HL-60 (cell line): ENCODE data around the gene CLEC20A.
A peak's percentile ranks its signal among the peaks of the same experiment; 100 is the strongest.

Experiments
- DNase-seq, 2 experiments: peaks; one replicate each; pipeline ENCODE4 v3.0.0-alpha.2; 2010 to 2020; ENCODE audit warnings: low read depth in 1 of 2, low spot score in 1 of 2
- H3K27ac ChIP-seq: fragments of 250-450 bp; sonication (Bioruptor Pico); replicated peaks from 2 replicates; pipeline ENCODE4 v1.5.1; 2020; ENCODE audit warnings: mild to moderate bottlenecking, moderate library complexity
- H3K27me3 ChIP-seq: fragments of 250-450 bp; sonication (Bioruptor Pico); 2 replicates; pipeline ENCODE4 v1.5.1; 2021; ENCODE audit warnings: mild to moderate bottlenecking, moderate library complexity; ENCODE audit not compliant: insufficient read depth, poor library complexity, severe bottlenecking
- H3K4me3 ChIP-seq: replicated peaks from 2 replicates; pipeline ENCODE4 v1.5.1; 2011; ENCODE audit warnings: mild to moderate bottlenecking, control low read depth, low read length; ENCODE audit not compliant: insufficient read depth
- GABPA ChIP-seq: IDR thresholded peaks from 2 replicates; pipeline ENCODE4 v1.6.1; 2012; ENCODE audit warnings: low read depth
- POLR2AphosphoS5 ChIP-seq: IDR thresholded peaks from 2 replicates; pipeline ENCODE4 v1.6.1; 2012; ENCODE audit warnings: low read depth
- REST ChIP-seq: IDR thresholded peaks from 2 replicates; pipeline ENCODE4 v1.6.1; 2012; ENCODE audit warnings: low read depth; ENCODE audit not compliant: insufficient replicate concordance
- SPI1 ChIP-seq: IDR thresholded peaks from 2 replicates; pipeline ENCODE4 v1.6.1; 2012; ENCODE audit warnings: low read depth, mild to moderate bottlenecking, borderline replicate concordance
- TF ChIP-seq, protein P1 (sequence below): IDR thresholded peaks from one replicate; pipeline ENCODE4 v1.5.1; 2011; ENCODE audit warnings: low read length, control low read depth, inconsistent platforms; ENCODE audit not compliant: insufficient read depth

CLEC20A gene

DNA sequence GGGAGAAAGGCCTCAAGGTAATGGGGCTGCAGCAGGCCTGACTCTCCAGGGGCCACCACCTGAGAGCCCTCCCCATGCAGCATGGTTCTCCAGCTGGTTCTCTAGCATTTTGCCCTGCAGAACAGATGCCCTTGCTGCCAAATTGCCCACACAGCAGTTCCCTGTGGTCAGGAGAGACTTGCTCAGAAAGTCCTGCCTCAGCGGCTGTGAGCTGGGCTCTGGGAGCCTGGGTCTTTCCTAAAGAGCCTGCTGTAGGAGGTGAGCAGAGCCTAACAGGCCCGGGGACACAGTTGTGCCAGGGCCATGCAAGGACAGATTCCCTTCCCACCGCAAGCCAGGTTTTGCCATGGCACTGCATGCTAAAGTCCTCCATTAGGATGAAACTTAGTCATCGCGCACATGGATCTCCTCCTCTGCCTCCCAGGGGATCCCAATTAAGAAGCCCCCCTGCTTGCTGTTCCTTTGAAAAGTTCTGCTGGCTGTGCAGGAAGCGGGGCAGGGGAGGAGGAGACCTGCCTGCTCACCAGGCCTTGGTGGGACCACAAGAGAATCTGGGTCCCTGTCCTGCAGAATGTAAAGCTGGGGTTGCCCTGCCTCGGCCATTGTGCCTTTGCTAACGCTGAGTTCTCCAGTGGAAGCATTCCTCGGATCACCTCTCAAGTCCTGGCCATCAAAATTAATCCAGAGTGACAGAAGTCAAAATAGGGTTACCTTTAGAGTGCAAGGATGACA lies 37.5 kb upstream of the CLEC20A start:
- Histone ChIP-seq H3K27me3 (no peaks in the 10 kb centered on the region), H3K4me3 (no peak overlapping the region), H3K27ac (no peak overlapping the region)
- DNase-seq: no peak
- TF ChIP-seq SPI1: no peak
- no peak for TF ChIP-seq REST
- TF ChIP-seq, protein P1, sequence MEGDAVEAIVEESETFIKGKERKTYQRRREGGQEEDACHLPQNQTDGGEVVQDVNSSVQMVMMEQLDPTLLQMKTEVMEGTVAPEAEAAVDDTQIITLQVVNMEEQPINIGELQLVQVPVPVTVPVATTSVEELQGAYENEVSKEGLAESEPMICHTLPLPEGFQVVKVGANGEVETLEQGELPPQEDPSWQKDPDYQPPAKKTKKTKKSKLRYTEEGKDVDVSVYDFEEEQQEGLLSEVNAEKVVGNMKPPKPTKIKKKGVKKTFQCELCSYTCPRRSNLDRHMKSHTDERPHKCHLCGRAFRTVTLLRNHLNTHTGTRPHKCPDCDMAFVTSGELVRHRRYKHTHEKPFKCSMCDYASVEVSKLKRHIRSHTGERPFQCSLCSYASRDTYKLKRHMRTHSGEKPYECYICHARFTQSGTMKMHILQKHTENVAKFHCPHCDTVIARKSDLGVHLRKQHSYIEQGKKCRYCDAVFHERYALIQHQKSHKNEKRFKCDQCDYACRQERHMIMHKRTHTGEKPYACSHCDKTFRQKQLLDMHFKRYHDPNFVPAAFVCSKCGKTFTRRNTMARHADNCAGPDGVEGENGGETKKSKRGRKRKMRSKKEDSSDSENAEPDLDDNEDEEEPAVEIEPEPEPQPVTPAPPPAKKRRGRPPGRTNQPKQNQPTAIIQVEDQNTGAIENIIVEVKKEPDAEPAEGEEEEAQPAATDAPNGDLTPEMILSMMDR: no peak
- TF ChIP-seq GABPA: no peak
- no peak for TF ChIP-seq POLR2AphosphoS5

- Histone ChIP-seq H3K27ac (no peak overlapping the region), H3K4me3 (no peak overlapping the region), H3K27me3 (no peaks in the 10 kb centered on the region)
- no peak for DNase-seq
- TF ChIP-seq POLR2AphosphoS5: no peak
- no peak for TF ChIP-seq GABPA
- TF ChIP-seq, protein P1: no peak
- TF ChIP-seq SPI1: no peak
- no peak for TF ChIP-seq REST
These were observed 36.6 kb upstream of the CLEC20A start for GRCh38 chr1:178533121-178533946.

DNA sequence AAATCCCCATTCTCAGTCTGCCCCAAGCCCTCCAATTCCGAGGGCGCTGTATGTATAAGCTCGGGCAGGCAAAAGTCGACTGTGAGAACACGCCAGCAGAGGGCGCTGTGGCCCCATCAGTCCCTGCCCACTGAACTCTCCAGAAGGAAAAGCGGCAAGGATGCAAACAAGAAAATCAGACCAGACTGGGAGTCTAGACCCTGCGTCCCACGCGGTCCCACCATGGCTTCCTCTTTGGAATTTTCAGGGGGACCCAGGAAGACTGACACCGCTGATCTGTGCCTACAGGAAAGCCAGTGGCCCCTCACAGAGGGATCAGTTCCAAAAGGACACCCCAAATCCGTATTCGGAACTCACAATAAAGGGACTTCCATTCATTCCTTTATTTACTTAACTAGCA lies 35.6 kb upstream of the CLEC20A start:
- no peak overlapping the region for H3K27ac ChIP-seq
- TF ChIP-seq REST: no peak
- TF ChIP-seq, protein P1: peak; percentile 72
- H3K4me3 ChIP-seq: no peak overlapping the region
- DNase-seq: peak; percentile 47 to 68
- no peaks in the 10 kb centered on the region for H3K27me3 ChIP-seq
